WTC11 (cell line): ENCODE measurements around the gene NFIA.

Experiments
- ATF2 ChIP-seq: sonication (generic); formaldehyde crosslinking; IDR thresholded peaks from 2 replicates; pipeline ENCODE4 v1.8.1; 2022; ENCODE audit warnings: low read depth, missing genetic modification reagents, borderline replicate concordance
- CREM ChIP-seq: sonication (generic); formaldehyde crosslinking; IDR thresholded peaks from 2 replicates; pipeline ENCODE4 v1.8.1; 2022; ENCODE audit warnings: mild to moderate bottlenecking, missing genetic modification reagents, moderate library complexity
- CTCF ChIP-seq: fragments of 200-600 bp; IDR thresholded peaks from 2 replicates; pipeline ENCODE4 v1.8.0; 2022; ENCODE audit warnings: antibody characterized with exemption
- E2F4 ChIP-seq: sonication (generic); formaldehyde crosslinking; IDR thresholded peaks from 2 replicates; pipeline ENCODE4 v1.8.1; 2022; ENCODE audit warnings: low read depth, mild to moderate bottlenecking, moderate library complexity, missing genetic modification reagents, borderline replicate concordance
- ERG ChIP-seq: fragments of 250-450 bp; sonication (Bioruptor Pico); IDR thresholded peaks from 2 replicates; pipeline ENCODE4 v1.8.0; 2021; ENCODE audit warnings: mild to moderate bottlenecking
- ETV6 ChIP-seq: sonication (generic); formaldehyde crosslinking; IDR thresholded peaks from 2 replicates; pipeline ENCODE4 v1.8.1; 2022; ENCODE audit warnings: mild to moderate bottlenecking, missing genetic modification reagents
- KAT7 ChIP-seq: sonication (generic); formaldehyde crosslinking; IDR thresholded peaks from 2 replicates; pipeline ENCODE4 v1.8.1; 2023; ENCODE audit warnings: missing genetic modification reagents, mild to moderate bottlenecking, borderline replicate concordance
- MAX ChIP-seq: sonication (generic); formaldehyde crosslinking; IDR thresholded peaks from 2 replicates; pipeline ENCODE4 v1.8.0; 2022; ENCODE audit warnings: mild to moderate bottlenecking, missing genetic modification reagents
- MYBL2 ChIP-seq: sonication (generic); formaldehyde crosslinking; IDR thresholded peaks from 2 replicates; pipeline ENCODE4 v1.8.1; 2023; ENCODE audit warnings: mild to moderate bottlenecking, moderate library complexity, missing genetic modification reagents
- NR1H2 ChIP-seq: sonication (generic); formaldehyde crosslinking; IDR thresholded peaks from 2 replicates; pipeline ENCODE4 v1.9.0; 2021; ENCODE audit warnings: mild to moderate bottlenecking, moderate library complexity, missing genetic modification reagents
- USF1 ChIP-seq: sonication (generic); formaldehyde crosslinking; IDR thresholded peaks from 2 replicates; pipeline ENCODE4 v1.8.0; 2022; ENCODE audit warnings: mild to moderate bottlenecking, missing genetic modification reagents
- ZNF425 ChIP-seq: fragments of 250-450 bp; sonication (Bioruptor Pico); conservative IDR thresholded peaks from 2 replicates; pipeline ENCODE4 v1.9.0; 2021; ENCODE audit warnings: mild to moderate bottlenecking

- TF ChIP-seq CTCF (no peak), KAT7 (no peak), E2F4 (CRISPR knock-in tag) (no peak), ETV6 (CRISPR knock-in tag) (no peak), CREM (no peak), USF1 (CRISPR knock-in tag) (no peak), MAX (CRISPR knock-in tag) (no peak), ERG (no peak), MYBL2 (CRISPR knock-in tag) (no peak), ZNF425 (CRISPR knock-in tag) (no peak), NR1H2 (CRISPR knock-in tag) (no peak), ATF2 (no peak)
Measured at GRCh38 chr1:61391730-61392129, 309.4 kb downstream of the NFIA start.
